NCI-H345 (cell line): ENCODE results near the gene TENT5C.

Experiments
- DNase-seq: peaks from one replicate; lab custom pipeline; 2025; lab: John Stamatoyannopoulos, UW

Gene TENT5C

DNA sequence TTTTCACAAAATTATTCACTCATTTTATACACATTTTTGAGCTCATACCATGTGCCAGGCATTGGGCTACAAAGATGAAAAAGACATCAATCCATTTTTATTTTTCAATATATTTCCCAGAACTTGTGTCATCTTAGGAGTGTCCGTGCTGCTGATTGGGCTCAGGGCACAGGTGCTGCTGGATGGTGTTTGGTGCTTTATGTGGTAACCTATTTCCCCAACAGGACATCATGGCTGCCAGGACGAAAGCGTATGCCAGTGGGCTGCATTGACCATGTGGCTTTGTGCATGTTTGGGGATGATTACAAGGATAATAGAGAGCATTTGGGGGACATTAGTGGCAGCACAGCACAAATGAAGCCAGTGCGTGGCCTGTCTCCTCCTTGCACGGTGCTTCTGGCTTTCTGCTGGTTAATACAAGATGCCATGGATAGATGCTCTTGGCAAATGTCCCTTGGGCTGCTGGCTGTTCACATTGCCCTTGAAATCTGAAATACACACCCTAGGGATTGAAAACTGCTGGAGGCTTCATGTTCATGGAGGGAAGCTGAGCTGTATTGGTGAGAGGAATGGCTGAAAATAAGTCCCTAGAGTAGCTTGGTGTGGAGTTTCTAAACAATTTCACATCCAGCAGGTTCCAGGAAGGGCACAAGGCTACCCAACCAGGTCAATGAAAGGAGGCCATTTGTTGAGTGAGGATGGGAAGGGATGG is 52.3 kb downstream of the TENT5C start:
- DNase-seq, result no peak

GRCh38 chr1:117658676-117659075 is 52.8 kb downstream of the TENT5C start:
- DNase-seq, result no peak

- DNase-seq, result no peak
Measured at GRCh38 chr1:117659550-117660270, 53.9 kb downstream of the TENT5C start.

GRCh38 chr1:117660271-117660965 is 54.6 kb downstream of the TENT5C start:
- DNase-seq, result no peak

GRCh38 chr1:117661027-117661426 is 55.2 kb downstream of the TENT5C start:
- no peak for DNase-seq

GRCh38 chr1:117662667-117663066 is 56.8 kb downstream of the TENT5C start:
- DNase-seq, result no peak

DNA sequence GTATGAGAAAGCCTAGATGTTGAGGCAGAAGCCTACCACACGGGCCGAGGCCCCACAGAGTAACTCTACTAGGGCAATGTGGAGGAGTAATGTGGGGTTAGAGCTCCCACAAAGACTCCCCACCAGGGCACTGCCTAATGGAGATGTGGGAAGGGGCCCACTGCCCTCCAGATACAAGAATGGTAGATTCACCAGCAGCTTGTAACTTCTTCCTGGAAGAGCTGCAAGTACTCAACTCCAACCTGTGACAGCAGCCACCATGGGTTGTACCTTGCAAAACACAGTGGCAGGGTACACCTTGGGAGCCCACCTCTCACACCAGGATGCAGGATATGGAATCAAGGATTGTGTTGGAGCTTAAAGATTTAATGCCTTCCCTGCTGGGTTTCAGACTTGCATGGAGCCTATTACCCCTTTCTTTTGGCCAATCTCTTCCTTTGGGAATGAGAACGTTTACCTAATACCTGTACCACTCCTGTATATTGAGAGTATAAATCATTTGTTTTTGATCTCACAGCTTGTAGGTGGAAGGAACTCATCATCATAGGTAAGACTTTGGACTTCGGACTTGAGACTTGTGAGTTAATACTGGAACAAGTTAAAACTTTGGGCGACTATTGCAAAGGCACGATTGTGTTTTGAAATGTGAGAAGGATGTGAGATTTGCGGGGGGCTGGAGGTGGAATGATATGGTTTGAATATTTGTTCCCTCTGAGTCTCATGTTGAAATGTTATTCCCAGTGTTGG is 57.5 kb downstream of the TENT5C start:
- DNase-seq, result no peak

GRCh38 chr1:117664314-117664713 is 58.5 kb downstream of the TENT5C start:
- no peak for DNase-seq

DNA sequence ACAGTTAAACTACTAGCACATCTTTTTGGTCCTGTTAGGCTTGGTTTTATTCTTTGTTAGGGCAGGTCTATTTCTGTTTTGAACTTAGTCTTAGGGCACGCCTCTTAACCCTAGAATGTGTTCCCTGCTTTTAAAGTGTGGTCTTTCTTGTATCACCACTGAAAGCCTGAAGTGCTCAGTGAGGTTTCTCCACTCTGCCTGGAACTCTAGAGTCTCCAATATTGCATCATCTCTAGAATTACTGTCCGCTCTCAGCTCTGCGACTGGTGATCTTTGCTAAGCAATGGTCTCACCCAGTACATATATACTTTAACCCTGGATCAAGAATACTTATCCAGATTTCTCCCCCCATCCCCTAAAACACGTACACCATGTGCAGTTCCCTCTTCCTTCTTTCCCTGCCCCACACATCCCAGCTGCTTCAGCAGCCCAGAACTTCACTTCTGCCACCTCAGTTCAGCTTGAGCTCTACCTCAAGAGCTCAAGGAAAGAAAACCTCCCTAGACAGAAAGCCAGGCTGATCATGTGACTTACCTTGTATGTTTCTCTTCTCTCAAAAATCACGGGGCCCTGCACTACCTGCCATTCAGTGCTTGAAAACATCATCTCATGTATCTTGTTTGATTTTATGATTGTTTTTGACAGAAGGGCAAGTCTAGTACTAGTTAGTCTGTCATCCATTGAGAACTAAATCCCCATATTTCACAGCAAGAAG is 59.9 kb downstream of the TENT5C start:
- DNase-seq, result no peak

DNA sequence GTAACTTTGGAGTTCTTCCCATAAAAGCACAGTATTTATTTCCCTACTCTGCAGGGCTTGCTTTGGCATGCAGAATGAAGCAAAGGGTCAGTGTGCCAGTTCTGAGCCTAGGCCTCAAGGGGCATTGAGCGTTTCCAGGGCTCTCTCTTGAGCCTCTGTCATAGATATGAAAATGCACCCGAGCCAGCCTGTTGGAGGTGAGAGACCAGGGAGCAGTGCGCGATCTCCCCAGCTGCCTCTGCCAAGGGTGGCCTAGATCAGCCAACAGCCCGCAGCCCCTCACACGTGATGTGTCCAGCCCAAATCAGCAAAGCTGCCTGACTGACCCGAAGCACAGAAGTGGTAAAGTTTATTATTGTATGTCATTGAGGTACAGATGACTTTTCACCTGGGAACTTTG is 63.7 kb downstream of the TENT5C start:
- DNase-seq, result no peak

GRCh38 chr1:117670976-117671780 is 65.3 kb downstream of the TENT5C start:
- no peak for DNase-seq

DNA sequence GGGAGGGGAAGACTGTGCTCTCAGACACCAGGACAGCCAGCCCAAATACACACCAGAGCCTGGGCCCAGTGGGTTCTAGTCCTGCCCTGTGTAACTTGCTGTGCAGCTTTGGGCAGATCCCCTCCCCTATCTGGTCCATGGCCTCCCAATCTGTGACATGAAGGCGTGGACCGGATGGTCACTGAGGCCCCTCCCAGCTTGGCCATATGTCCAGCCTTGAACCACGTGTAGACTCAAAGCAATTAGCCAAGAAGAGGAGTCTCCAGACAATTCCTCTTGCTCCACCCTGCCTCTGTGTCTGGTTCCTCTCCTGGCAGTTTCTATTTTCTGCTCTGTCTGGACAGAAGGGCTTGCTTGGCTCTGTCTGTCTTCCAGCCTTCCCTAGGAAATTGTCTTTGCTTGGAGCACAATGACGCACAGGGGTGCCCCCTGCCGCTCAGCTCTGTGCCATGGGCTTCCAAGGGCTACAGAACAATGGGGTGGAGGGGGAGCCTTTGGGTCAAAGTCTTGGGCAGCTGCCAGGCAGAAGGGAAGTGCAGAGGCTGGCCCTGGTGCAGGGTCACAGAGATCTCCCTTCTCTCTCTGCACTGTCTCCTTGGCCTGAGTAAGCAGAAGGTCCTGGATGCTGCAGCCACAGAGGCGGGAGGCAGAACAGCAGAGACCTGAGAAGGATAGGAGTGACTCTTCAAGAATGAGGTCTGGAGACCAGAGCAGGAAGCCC is 66.1 kb downstream of the TENT5C start:
- no peak for DNase-seq

DNA sequence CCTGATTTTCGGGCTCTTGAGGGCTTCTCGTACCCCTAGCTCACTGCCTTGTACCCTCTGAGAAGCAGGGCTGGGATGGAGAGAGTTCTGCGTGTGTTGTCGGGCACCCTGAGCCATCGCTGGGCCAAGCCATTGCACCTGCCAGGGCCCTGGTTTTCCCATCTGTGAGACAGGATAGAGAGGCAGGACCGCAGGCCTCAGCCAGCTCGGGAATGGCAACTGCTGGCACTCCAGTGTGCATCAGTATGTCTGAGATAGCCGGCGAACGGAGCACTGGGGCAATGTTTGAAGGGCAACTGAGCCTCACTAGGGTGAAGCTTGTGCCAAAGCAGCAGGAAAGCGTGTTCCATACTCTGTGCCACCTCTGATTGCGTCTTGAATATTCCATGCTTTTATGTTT is 66.9 kb downstream of the TENT5C start:
- DNase-seq, result no peak

DNA sequence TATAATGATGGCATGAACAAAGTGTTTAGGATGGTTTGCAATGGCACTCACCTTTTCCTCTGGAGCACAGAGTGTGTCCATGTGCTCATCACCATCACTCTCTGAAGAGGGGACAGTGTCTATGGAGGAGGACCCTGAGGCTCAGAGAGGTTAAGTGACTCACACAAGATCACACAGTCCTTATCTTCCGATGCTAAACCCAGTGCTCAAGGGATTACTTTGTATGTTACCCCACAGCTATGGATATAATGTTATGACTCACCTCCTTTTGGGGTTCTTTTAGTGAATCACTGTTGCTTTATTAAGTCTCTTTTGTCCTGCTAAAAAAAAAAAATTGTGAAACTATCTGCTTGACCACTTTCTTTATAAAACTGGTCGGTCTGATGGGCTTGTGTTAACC is 67.6 kb downstream of the TENT5C start:
- no peak for DNase-seq

DNA sequence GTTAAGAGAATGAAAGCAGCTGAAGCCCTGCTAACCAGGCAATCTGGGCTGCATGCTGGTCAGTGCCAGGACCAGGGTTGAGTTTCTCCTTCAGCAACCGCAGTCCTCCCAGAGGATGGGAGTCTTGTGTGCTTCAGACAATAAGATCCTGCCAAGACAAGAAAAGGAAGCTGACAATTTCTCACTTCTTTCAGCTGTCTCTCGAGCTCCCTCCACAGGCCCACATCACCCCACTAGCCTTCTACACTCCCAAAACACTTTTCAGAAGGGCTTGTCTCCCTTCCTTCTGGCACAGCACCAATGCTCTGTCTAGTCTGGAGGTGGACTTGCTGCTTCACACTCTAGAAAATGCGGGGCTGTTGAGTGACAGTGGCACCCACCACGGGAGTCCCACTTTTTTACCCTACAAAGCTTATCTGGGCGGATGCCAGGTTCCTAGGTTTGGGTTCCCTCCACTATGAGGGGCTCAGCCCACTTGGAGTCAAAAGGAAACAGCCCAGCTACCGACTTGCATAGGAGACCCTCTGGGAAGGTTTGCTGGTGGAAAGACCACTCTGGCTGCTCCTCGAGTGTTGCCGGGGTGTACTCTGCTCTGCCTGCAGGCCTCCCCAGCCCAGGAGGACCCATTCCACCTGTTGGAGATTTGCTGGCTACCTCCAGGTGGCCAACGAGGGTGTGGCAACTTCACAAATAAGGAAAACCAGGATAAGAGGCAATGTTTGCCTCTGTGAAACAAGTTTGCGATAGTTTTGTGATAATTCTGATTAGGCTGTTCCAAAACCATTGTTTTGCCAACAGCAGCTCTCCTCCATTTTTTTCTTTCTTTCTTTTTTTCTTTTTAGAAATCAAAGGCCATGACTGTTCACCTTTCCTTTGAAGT is 68.9 kb downstream of the TENT5C start:
- DNase-seq, result no peak

DNA sequence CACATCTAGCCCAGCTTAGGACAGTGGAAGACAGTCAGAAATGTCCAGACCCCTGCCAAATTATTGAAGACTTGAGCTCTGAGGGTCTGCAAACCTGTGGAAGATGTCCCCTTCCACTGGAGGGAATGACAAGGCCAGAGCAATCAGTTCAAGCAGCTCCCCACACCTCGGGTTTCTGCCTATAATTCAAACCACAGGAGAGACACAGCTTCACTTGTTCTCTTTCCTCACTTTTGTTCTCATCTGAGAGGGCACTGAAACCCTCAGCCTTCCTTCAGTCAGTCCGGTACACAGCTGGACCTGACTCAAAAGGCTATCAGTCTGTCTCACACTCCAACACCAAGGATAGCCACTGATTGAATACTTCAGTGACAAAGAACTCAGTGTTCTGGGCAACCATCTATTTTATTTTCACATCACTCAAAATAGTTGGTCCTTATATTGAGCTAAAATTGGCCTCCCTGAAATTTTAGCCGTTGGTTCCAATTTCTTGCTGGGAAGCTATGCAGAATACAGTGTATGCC is 70.1 kb downstream of the TENT5C start:
- DNase-seq, result no peak

- no peak for DNase-seq
Measured at GRCh38 chr1:117676615-117677130, 70.8 kb downstream of the TENT5C start.
